ENCODE measurements around the gene FAM216A.

DNA sequence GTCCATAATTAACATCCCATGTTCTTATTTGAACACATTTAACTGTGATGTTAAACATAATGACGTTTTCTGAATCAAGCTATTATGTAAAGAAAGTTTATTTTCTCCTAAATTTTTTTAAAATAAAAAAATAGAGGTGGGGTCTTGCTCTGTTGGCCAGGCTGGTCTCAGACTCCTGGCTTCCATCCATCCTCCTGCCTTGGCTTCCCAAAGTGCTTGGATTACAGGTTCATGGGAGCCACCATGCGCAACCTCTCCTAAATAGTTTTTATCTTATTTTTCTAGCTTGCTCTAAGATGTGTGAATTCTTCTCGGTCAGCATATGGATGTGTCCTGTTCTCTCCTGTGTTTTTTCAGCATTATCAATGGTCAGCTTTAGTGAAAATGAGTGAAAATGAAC lies 36.7 kb downstream of the FAM216A start:
- TF ChIP-seq POLR2A (IDR thresholded peaks at IDR 0.05) = no peak
- TF ChIP-seq, protein P1, sequence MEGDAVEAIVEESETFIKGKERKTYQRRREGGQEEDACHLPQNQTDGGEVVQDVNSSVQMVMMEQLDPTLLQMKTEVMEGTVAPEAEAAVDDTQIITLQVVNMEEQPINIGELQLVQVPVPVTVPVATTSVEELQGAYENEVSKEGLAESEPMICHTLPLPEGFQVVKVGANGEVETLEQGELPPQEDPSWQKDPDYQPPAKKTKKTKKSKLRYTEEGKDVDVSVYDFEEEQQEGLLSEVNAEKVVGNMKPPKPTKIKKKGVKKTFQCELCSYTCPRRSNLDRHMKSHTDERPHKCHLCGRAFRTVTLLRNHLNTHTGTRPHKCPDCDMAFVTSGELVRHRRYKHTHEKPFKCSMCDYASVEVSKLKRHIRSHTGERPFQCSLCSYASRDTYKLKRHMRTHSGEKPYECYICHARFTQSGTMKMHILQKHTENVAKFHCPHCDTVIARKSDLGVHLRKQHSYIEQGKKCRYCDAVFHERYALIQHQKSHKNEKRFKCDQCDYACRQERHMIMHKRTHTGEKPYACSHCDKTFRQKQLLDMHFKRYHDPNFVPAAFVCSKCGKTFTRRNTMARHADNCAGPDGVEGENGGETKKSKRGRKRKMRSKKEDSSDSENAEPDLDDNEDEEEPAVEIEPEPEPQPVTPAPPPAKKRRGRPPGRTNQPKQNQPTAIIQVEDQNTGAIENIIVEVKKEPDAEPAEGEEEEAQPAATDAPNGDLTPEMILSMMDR (IDR thresholded peaks at IDR 0.05) = no peak
- TF ChIP-seq POLR2AphosphoS5 (IDR thresholded peaks at IDR 0.05) = no peak
